Activated naive CD4-positive, alpha-beta T cell treated with anti-CD3 and anti-CD28 coated beads, Interleukin-2, amount 50 U/mL, for 24 hours (primary cell): ENCODE results near the gene SGCD.

ENCODE experiments used
- H3K27ac Mint-ChIP-seq: one replicate; pipeline ENCODE4 v1.8.0; 2021; ENCODE audit warnings: mild to moderate bottlenecking, mixed read lengths
- H3K27me3 Mint-ChIP-seq: one replicate; pipeline ENCODE4 v1.8.0; 2021; ENCODE audit warnings: mixed read lengths
- H3K36me3 Mint-ChIP-seq: one replicate; pipeline ENCODE4 v1.8.0; 2021; ENCODE audit warnings: mixed read lengths
- H3K4me1 Mint-ChIP-seq: one replicate; pipeline ENCODE4 v1.8.0; 2021; ENCODE audit warnings: mixed read lengths
- H3K4me3 Mint-ChIP-seq: one replicate; pipeline ENCODE4 v1.8.0; 2021; ENCODE audit warnings: mild to moderate bottlenecking, mixed read lengths
- H3K9me3 Mint-ChIP-seq: one replicate; pipeline ENCODE4 v1.8.0; 2021; ENCODE audit warnings: mixed read lengths

Gene SGCD

GRCh38 chr5:156695774-156696173 lies 368.8 kb downstream of the SGCD start:
- H3K9me3 Mint-ChIP-seq = no peaks in the 10 kb centered on the region

GRCh38 chr5:156698323-156698722 lies 371.4 kb downstream of the SGCD start:
- no peaks in the 10 kb centered on the region for H3K9me3 Mint-ChIP-seq
- H3K27me3 Mint-ChIP-seq = peaks cover 2% of the 10 kb centered on the region
- no peak overlapping the region for H3K4me3 Mint-ChIP-seq
- H3K27ac Mint-ChIP-seq = no peak overlapping the region
- H3K4me1 Mint-ChIP-seq = no peaks in the 10 kb centered on the region
- no peaks in the 10 kb centered on the region for H3K36me3 Mint-ChIP-seq

More at GRCh38 chr5:156695774-156696173, 368.8 kb downstream of the SGCD start:
- Mint-ChIP-seq H3K27ac (no peak overlapping the region), H3K27me3 (peaks cover 2% of the 10 kb centered on the region), H3K36me3 (no peaks in the 10 kb centered on the region), H3K4me3 (no peak overlapping the region), H3K4me1 (no peaks in the 10 kb centered on the region)

- H3K9me3 Mint-ChIP-seq = no peaks in the 10 kb centered on the region
- peaks cover 4% of the 10 kb centered on the region for H3K27me3 Mint-ChIP-seq
- H3K4me3 Mint-ChIP-seq = no peak overlapping the region
- H3K36me3 Mint-ChIP-seq = no peaks in the 10 kb centered on the region
- no peak overlapping the region for H3K27ac Mint-ChIP-seq
- no peaks in the 10 kb centered on the region for H3K4me1 Mint-ChIP-seq
Measured at GRCh38 chr5:156699147-156699546, 372.2 kb downstream of the SGCD start.

GRCh38 chr5:156704139-156704538 lies 377.2 kb downstream of the SGCD start:
- H3K9me3 Mint-ChIP-seq = no peaks in the 10 kb centered on the region
- no peak overlapping the region for H3K4me3 Mint-ChIP-seq
- no peak overlapping the region for H3K27ac Mint-ChIP-seq
- no peaks in the 10 kb centered on the region for H3K4me1 Mint-ChIP-seq
- no peaks in the 10 kb centered on the region for H3K36me3 Mint-ChIP-seq
- H3K27me3 Mint-ChIP-seq = peaks cover 7% of the 10 kb centered on the region

DNA sequence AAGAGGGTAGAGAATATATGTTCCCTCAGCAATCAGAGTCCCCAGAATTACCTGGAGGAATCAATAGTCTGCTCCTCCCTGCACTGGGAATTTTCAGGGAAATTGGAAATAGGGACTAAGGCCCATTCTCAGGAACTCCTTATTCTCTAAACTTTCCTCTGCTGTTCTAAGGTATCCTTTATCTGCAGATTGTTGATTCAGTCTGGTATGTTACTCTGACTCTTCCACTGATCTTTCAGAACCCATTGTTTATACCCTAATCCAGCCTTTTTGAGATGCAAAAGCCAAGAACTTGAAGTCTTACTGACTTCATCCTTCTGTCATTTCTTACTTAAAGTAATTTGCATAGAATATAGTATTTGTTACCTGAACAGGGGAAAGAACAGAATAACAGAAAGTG lies 379.7 kb downstream of the SGCD start:
- Mint-ChIP-seq H3K27me3 (peaks cover 10% of the 10 kb centered on the region), H3K27ac (no peak overlapping the region), H3K36me3 (no peaks in the 10 kb centered on the region), H3K4me3 (no peak overlapping the region), H3K9me3 (no peaks in the 10 kb centered on the region), H3K4me1 (no peaks in the 10 kb centered on the region)

GRCh38 chr5:156707750-156708149 lies 380.8 kb downstream of the SGCD start:
- Mint-ChIP-seq H3K4me1 (no peaks in the 10 kb centered on the region), H3K27me3 (peaks cover 13% of the 10 kb centered on the region), H3K9me3 (no peaks in the 10 kb centered on the region), H3K36me3 (no peaks in the 10 kb centered on the region), H3K27ac (no peak overlapping the region), H3K4me3 (no peak overlapping the region)

GRCh38 chr5:156715287-156715686 lies 388.3 kb downstream of the SGCD start:
- H3K27ac Mint-ChIP-seq = no peak overlapping the region
- no peaks in the 10 kb centered on the region for H3K4me1 Mint-ChIP-seq
- H3K36me3 Mint-ChIP-seq = no peaks in the 10 kb centered on the region
- H3K9me3 Mint-ChIP-seq = no peaks in the 10 kb centered on the region
- peaks cover 5% of the 10 kb centered on the region for H3K27me3 Mint-ChIP-seq
- H3K4me3 Mint-ChIP-seq = no peak overlapping the region

- no peaks in the 10 kb centered on the region for H3K4me1 Mint-ChIP-seq
- H3K36me3 Mint-ChIP-seq = no peaks in the 10 kb centered on the region
- H3K27me3 Mint-ChIP-seq = peaks cover 3% of the 10 kb centered on the region
Measured at GRCh38 chr5:156716591-156717380, 389.8 kb downstream of the SGCD start.

GRCh38 chr5:156718985-156719384 lies 392.0 kb downstream of the SGCD start:
- Mint-ChIP-seq H3K9me3 (no peaks in the 10 kb centered on the region), H3K36me3 (no peaks in the 10 kb centered on the region), H3K27ac (no peak overlapping the region), H3K4me3 (no peak overlapping the region), H3K27me3 (no peaks in the 10 kb centered on the region), H3K4me1 (no peaks in the 10 kb centered on the region)

More at GRCh38 chr5:156716591-156717380, 389.8 kb downstream of the SGCD start:
- H3K27ac Mint-ChIP-seq = no peak overlapping the region
- no peaks in the 10 kb centered on the region for H3K9me3 Mint-ChIP-seq
- H3K4me3 Mint-ChIP-seq = no peak overlapping the region

- Mint-ChIP-seq H3K4me1 (no peaks in the 10 kb centered on the region), H3K27me3 (no peaks in the 10 kb centered on the region), H3K27ac (no peak overlapping the region), H3K9me3 (no peaks in the 10 kb centered on the region), H3K36me3 (no peaks in the 10 kb centered on the region), H3K4me3 (no peak overlapping the region)
Measured at GRCh38 chr5:156722358-156722757, 395.4 kb downstream of the SGCD start.

GRCh38 chr5:156735477-156735876 lies 408.5 kb downstream of the SGCD start:
- Mint-ChIP-seq H3K4me3 (no peak overlapping the region), H3K9me3 (no peaks in the 10 kb centered on the region), H3K36me3 (no peaks in the 10 kb centered on the region), H3K27me3 (peaks cover 1% of the 10 kb centered on the region), H3K4me1 (no peaks in the 10 kb centered on the region), H3K27ac (no peak overlapping the region)

DNA sequence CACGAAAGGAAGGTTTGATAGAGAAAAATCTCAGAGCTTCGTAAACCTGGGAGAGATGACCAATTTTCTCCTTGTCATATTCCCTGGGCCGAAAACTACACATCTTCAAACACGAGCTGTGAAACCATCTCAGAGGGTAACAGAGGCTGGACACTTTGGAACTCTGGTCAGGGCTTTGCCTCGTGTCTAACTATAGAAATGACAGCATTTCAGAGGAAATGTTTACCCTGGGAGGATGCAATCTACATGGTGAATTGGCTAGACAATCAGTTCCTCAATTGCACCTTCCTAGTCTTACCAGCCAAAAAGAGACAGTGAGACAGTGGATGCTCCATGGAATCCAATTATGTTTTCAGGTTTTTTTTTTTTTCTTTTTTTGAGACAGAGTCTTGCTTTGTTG lies 414.6 kb downstream of the SGCD start:
- H3K27me3 Mint-ChIP-seq = peaks cover 3% of the 10 kb centered on the region
- H3K9me3 Mint-ChIP-seq = no peaks in the 10 kb centered on the region
- H3K36me3 Mint-ChIP-seq = no peaks in the 10 kb centered on the region
- no peak overlapping the region for H3K27ac Mint-ChIP-seq
- H3K4me1 Mint-ChIP-seq = no peaks in the 10 kb centered on the region
- no peak overlapping the region for H3K4me3 Mint-ChIP-seq

DNA sequence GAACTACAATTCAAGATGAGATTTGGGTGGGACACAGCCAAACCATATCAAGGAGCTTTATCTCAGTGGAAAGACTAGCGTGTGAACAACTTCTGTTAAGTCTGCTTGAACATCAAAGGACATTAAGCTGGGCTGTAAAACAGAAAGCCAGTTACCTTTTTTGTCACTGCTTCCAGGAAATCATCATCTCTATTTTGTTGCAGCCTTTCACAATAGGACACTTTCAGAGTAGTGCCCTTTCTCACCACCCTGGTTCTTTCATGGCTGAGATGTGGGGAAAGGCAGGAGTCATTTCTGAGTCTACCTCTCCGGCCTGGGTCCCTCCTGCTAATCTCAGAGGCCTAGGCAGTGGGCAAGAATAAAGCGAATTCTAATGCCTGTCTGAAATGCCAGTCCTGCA lies 426.9 kb downstream of the SGCD start:
- Mint-ChIP-seq H3K4me3 (no peak overlapping the region), H3K27ac (peak overlapping the region; percentile 31), H3K4me1 (peaks cover 19% of the 10 kb centered on the region), H3K9me3 (peaks cover 4% of the 10 kb centered on the region), H3K27me3 (no peaks in the 10 kb centered on the region), H3K36me3 (no peaks in the 10 kb centered on the region)

DNA sequence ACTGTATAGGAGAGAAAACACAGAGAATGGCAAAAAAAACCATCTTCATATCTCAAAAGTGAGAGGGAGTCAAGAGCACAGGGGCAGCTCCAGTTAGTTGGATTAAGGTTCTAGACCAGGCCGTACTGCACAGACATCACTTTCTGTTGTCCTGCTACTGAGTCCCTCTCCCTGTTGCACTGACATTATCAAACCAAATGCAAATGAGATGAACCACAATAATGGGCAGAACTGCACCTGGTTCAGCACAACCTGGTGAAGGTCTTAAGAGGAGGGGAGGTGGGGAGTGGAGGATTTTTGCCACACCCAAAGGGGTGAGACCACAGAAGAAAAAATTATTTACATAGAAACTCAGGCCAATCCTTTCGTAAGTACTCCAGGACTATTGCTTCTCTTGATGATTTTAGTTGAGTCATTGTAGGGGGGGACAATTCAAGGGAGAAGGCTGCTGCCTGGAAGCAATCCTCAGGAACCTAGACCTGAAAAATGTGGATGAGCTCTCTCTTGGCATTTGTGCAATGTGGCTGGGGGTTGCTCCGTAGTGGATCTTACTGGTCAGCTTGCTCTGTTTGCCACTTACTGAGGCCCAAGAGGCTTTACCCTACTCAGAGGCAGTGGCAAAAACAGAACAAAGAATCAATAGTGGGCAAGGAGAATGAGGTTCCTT lies 428.6 kb downstream of the SGCD start:
- H3K36me3 Mint-ChIP-seq = no peaks in the 10 kb centered on the region
- H3K4me3 Mint-ChIP-seq = no peak overlapping the region
- H3K27me3 Mint-ChIP-seq = no peaks in the 10 kb centered on the region
- peaks cover 19% of the 10 kb centered on the region for H3K4me1 Mint-ChIP-seq
- no peak overlapping the region for H3K27ac Mint-ChIP-seq
- H3K9me3 Mint-ChIP-seq = peaks cover 4% of the 10 kb centered on the region

DNA sequence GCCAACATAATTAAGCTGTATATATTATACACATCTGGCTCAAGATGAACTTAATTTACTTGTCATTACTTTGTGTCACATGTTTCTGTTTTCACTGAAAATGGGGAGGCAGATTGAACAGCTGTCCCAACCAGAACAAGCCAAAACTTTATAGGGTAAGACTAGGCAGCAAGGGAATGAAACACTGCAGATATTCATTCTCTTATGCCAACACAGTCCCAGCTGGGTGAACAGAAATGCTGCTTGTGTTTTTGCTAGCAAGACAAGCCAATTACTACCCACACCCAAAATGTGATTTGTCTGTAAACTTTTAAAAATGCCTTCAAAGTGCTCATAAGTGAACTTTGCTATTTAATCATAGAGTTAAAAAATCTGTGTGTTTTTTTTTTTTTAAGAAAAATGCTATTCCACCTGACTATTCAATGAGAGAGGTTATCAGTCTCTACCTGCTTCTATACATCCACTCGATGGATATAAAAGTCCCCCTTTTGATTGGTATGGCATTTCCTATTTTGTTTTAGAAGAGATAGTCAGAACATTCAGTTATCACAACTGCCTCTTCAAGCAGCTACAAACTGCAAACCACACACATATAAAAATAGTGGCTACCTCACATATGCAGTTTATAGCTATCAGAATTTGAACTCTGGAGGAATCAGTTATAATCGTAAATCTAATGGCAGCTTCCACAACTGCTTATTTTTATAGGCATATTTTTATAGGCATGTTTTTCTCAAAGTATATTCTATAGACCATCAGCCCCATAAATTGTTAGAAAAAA lies 431.2 kb downstream of the SGCD start:
- H3K27ac Mint-ChIP-seq = no peak overlapping the region
- H3K9me3 Mint-ChIP-seq = no peaks in the 10 kb centered on the region
- no peaks in the 10 kb centered on the region for H3K36me3 Mint-ChIP-seq
- H3K27me3 Mint-ChIP-seq = no peaks in the 10 kb centered on the region
- peaks cover 17% of the 10 kb centered on the region for H3K4me1 Mint-ChIP-seq
- no peak overlapping the region for H3K4me3 Mint-ChIP-seq

DNA sequence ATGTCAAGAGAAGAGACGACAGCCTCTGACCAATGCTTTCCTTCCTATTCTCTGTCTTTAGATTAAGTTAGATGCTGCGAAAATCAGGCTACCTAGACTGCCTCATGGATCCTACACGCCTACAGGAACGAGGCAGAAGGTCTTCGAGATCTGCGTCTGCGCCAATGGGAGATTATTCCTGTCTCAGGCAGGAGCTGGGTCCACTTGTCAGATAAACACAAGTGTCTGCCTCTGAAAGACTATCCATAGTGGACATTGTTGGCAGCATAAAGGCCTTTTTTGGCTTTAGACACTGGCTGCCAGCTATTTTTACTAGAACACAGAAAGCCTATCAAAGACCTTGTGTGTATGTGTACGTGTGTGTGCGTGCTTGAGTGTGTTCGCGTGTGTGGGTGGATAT lies 432.2 kb downstream of the SGCD start:
- no peaks in the 10 kb centered on the region for H3K27me3 Mint-ChIP-seq
- no peak overlapping the region for H3K27ac Mint-ChIP-seq
- H3K9me3 Mint-ChIP-seq = no peaks in the 10 kb centered on the region
- no peaks in the 10 kb centered on the region for H3K36me3 Mint-ChIP-seq
- H3K4me3 Mint-ChIP-seq = no peak overlapping the region
- peaks cover 8% of the 10 kb centered on the region for H3K4me1 Mint-ChIP-seq
